GM12873 (cell line): ENCODE results near the gene ZNF532.

ENCODE experiments used
- CTCF ChIP-seq: IDR thresholded peaks from 2 replicates; pipeline ENCODE4 v1.5.1; 2012; ENCODE audit warnings: low read depth, mild to moderate bottlenecking, moderate library complexity, low read length, control low read depth; ENCODE audit not compliant: insufficient read depth; ENCODE audit errors: missing control alignments

The ZNF532 gene

GRCh38 chr18:58928386-58928785 is 63.7 kb downstream of the ZNF532 start:
- no peak for TF ChIP-seq CTCF

- no peak for TF ChIP-seq CTCF
Measured at GRCh38 chr18:58929206-58929605, 64.5 kb downstream of the ZNF532 start.

DNA sequence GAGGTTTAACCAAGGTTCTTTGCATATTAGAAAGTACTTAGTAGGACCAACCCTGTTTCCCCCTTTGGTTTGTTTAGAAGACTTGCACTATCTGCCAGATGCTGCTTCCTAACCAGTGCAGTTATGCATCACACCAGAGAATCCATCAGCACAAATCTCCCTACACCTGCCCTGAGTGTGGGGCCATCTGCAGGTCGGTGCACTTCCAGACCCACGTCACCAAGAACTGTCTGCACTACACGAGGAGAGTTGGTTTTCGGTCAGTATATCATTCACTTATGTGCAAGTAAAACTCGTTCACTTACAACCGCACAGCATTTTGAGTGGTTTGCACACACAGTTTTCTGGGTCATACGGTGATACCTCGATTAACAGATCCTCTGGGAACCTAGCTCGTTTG is 69.7 kb downstream of the ZNF532 start:
- TF ChIP-seq CTCF: no peak

- no peak for TF ChIP-seq CTCF
Measured at GRCh38 chr18:58934933-58935577, 70.4 kb downstream of the ZNF532 start.

DNA sequence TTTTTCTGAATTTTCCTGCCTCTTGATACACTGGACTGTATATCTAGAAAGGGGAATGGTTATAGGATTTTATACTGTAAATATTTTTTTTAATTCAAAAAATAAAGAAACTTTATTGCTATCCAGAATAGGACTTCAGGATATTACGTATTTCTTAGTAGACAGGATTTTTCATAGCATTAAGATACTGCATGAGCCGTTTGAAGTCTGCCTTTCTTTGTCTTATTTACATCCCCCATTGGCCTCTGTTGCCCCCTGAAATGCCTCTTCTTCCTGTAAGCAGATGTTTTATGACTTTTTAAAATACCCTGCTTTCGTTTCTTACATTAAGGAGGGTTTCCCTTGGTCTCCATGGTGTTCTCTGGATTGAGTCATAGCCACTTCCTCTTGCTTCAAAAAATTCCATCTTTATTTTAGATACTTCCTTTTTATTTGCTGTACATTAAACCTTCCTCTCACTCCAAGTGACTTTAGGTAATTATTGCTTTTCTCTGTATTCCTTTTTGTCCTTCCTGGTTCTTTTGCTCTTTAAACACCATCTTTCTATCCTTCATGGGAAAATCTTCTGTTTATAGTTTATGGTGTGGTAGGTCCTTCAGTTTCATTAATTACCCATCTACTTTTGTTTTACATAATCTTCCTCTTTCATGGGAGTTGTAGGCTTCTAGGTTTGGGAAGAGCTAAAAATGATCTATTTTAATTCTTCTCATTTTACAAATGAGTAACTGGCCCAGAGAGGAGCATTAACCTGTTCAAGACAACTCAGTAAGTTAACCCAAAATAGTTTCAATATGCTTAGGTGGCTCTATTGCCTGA is 72.6 kb downstream of the ZNF532 start:
- no peak for TF ChIP-seq CTCF

- TF ChIP-seq CTCF: no peak
Measured at GRCh38 chr18:58937887-58938267, 73.2 kb downstream of the ZNF532 start.

GRCh38 chr18:58941426-58942099 is 76.9 kb downstream of the ZNF532 start:
- TF ChIP-seq CTCF: no peak
